ENCODE results near the gene ADRA2B. TPM values are rescaled to one million over a fixed set of nuclear protein-coding genes. Genes with fewer than 3 reads are reported as not detected.

The ADRA2B gene
- total and polyA plus RNA-seq, 2 donors (not counting 3 experiments of a cell fraction or from before 2014, with no cell fraction given), result not detected

DNA sequence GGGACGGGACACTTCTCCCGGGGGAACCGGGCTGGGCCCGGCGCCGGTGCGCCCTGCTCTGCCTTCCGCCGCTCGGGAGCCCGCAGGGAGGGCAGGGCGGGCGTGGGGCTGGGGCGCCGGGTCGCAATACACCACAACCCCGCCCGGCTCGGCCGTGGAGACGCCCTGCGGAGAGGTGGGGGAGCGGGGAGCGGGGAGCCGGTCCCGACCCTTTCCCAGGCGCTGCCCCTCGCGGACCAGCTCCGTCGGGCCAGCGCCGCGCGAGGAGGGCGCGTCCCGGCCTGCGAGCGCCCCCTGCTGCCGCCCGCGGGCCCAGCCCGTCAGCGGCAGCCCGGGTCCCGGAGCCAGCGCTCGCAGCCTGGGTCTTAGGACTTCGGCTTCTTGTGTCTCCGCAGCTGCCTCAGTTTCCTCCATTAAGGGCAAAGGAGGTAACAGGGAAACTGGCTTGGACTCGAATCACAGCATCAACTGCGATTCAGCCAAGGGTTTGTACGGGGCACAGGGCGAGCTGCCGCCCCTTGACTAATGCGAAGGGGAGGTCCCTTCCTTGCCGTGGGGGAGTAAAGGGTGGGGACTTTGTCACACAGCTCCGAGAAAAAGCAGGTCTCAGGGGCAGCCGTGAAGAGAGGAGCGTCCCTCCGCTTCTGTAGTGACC is 635 bp upstream of the ADRA2B start:
- Histone ChIP-seq H3K9me1 (replicated peaks; ENCODE audit: control insufficient read depth, extremely low read depth, insufficient read depth, low read length) (no peaks in the 10 kb centered on the region), H3K4me3 (replicated peaks in 1 of 3; ENCODE audit: insufficient read depth in 1 of 3, low read depth in 1 of 3, low read length in 3 of 3) (peak overlapping the region in 1 of 3 experiments; percentile 12), H3K4me2 (ENCODE audit: insufficient read depth, low read length) (peak overlapping the region; percentile 46), H3K79me2 (ENCODE audit: control insufficient read depth, insufficient read depth, low read length) (no peaks in the 10 kb centered on the region), H3K27ac (ENCODE audit: insufficient read depth, low read depth, low read length) (no peak overlapping the region), H3K36me3 (ENCODE audit: control insufficient read depth in 2 of 2, extremely low read depth in 1 of 2, insufficient read depth in 2 of 2, low read length in 2 of 2) (no peaks in the 10 kb centered on the region), H3K4me1 (ENCODE audit: control insufficient read depth, extremely low read depth, insufficient read depth, low read length) (no peaks in the 10 kb centered on the region), H4K20me1 (replicated peaks; ENCODE audit: control insufficient read depth, extremely low read depth, insufficient read depth, low read length) (no peaks in the 10 kb centered on the region), H3K9me3 (replicated peaks; ENCODE audit: control insufficient read depth, insufficient read depth, low read length) (no peaks in the 10 kb centered on the region), H3K27me3 (ENCODE audit: control insufficient read depth in 2 of 2, insufficient read depth in 2 of 2, low read length in 2 of 2) (peaks cover 7 to 9% of the 10 kb centered on the region in 2 experiments), H2AFZ (ENCODE audit: low read depth, low read length) (peak overlapping the region; percentile 25), H3K9ac (replicated peaks; ENCODE audit: extremely low read depth, insufficient read depth, low read length) (no peak overlapping the region)
- BruUV-seq (replicated peaks), result no TSS peak
- ChIA-PET POLR2A (interaction anchor here (1.6 kb wide), 1 partner anchor 124 kb away, joined by 6 read pairs; no protein-coding TSS in a partner anchor), CTCF (interaction anchor here (0.6 to 3.4 kb wide), 37 partner anchors 9 to 772 kb away, joined by 3 to 47 read pairs (median 4); partner anchors contain the start of gene ANKRD36C)
- peak; percentile 17 for DNase-seq (ENCODE audit: low read depth, low spot score)
- TF ChIP-seq EZH2 (IDR thresholded peaks at IDR 0.05; ENCODE audit: borderline replicate concordance, low read depth, low read length, severe bottlenecking) (no peak), MAX (IDR thresholded peaks at IDR 0.05; ENCODE audit: insufficient read depth, insufficient read length) (no peak)
- TF ChIP-seq, protein P1, sequence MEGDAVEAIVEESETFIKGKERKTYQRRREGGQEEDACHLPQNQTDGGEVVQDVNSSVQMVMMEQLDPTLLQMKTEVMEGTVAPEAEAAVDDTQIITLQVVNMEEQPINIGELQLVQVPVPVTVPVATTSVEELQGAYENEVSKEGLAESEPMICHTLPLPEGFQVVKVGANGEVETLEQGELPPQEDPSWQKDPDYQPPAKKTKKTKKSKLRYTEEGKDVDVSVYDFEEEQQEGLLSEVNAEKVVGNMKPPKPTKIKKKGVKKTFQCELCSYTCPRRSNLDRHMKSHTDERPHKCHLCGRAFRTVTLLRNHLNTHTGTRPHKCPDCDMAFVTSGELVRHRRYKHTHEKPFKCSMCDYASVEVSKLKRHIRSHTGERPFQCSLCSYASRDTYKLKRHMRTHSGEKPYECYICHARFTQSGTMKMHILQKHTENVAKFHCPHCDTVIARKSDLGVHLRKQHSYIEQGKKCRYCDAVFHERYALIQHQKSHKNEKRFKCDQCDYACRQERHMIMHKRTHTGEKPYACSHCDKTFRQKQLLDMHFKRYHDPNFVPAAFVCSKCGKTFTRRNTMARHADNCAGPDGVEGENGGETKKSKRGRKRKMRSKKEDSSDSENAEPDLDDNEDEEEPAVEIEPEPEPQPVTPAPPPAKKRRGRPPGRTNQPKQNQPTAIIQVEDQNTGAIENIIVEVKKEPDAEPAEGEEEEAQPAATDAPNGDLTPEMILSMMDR (IDR thresholded peaks at IDR 0.05; ENCODE audit: extremely low read depth in 1 of 2, insufficient read depth in 1 of 2, low read depth in 1 of 2, low read length in 2 of 2), result peak; percentile 65 to 93
- intact Hi-C loops (cut with micrococcal nuclease) (loop anchor here (2.0 kb wide), 1 partner anchor 58 kb away; no protein-coding TSS in a partner anchor), dilution Hi-C loops (cut with MboI; ENCODE audit: extremely low pct_ligation_motif_present, low sequenced_read_pairs) (no loop called here)
- FAIRE-seq, result no peak

Data from endothelial cell of umbilical vein (primary cell).